Measurements from ENCODE around the gene ZNF830.
A peak's percentile ranks its signal among the peaks of the same experiment; 100 is the strongest.

ZNF830 gene

DNA sequence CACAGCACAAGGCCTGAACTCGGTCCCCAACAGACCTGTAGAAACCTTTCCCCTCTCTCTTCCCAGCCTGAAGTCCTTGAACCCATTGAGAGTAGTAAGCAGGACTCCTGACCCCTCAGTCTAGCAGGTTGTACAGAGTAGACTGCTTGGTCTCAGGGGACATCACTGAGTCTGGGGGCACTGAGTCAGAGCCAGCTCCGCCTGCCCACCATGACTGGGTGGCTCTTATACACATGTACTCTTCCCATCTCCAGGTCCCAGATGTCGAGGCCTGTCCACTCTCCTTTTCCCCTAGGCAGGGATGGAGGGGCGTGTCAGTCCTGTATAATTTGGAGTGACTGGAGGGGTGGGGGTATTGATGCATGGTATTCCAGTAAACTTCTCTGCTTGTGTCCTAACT lies 42.4 kb downstream of the ZNF830 start:
- no peak overlapping the region for H3K27ac ChIP-seq (ENCODE audit: insufficient read depth, low read length, poor library complexity, severe bottlenecking)
- no peak overlapping the region for H3K4me3 ChIP-seq (ENCODE audit: insufficient read depth, low read depth, low read length, poor library complexity, severe bottlenecking)
- peaks cover 16% of the 10 kb centered on the region for H3K36me3 ChIP-seq (ENCODE audit: control insufficient read depth, insufficient read depth, low read length)
- H3K27me3 ChIP-seq (replicated peaks; ENCODE audit: control insufficient read depth, insufficient read depth, low read length, poor library complexity, severe bottlenecking) = no peaks in the 10 kb centered on the region
- no peak for DNase-seq
- no peaks in the 10 kb centered on the region for H3K4me1 ChIP-seq (ENCODE audit: control insufficient read depth, insufficient read depth, low read length, poor library complexity, severe bottlenecking)
- no peaks in the 10 kb centered on the region for H3K9me3 ChIP-seq (ENCODE audit: control insufficient read depth, low read length)

- Histone ChIP-seq H3K4me3 (ENCODE audit: insufficient read depth, low read depth, low read length, poor library complexity, severe bottlenecking) (no peak overlapping the region), H3K36me3 (ENCODE audit: control insufficient read depth, insufficient read depth, low read length) (peaks cover 39% of the 10 kb centered on the region), H3K4me1 (ENCODE audit: control insufficient read depth, insufficient read depth, low read length, poor library complexity, severe bottlenecking) (no peaks in the 10 kb centered on the region), H3K9me3 (ENCODE audit: control insufficient read depth, low read length) (no peaks in the 10 kb centered on the region), H3K27me3 (replicated peaks; ENCODE audit: control insufficient read depth, insufficient read depth, low read length, poor library complexity, severe bottlenecking) (no peaks in the 10 kb centered on the region), H3K27ac (ENCODE audit: insufficient read depth, low read length, poor library complexity, severe bottlenecking) (no peak overlapping the region)
- no peak for DNase-seq
Measured at GRCh38 chr17:35006345-35006744, 45.0 kb downstream of the ZNF830 start.

DNA sequence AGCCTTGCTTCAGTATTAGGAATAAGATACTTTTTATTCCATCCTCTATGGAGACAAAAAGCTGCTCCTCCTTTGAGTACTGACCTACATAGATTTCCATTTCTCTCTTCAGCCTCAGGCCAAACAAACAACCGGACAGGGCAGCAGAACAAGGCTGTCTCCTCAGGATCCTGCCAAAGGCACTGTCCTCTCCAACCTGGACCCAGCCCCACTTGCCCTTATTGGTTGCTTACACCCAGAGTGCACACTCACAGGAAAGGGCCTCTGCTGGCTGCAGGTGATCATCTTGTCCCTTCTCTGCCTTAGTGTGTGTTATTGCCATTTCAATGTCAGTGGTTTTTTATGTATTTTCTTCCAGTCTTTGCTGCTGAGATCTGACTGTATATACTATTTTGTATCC lies 45.6 kb downstream of the ZNF830 start:
- H3K36me3 ChIP-seq (ENCODE audit: control insufficient read depth, insufficient read depth, low read length) = peaks cover 41% of the 10 kb centered on the region
- H3K4me1 ChIP-seq (ENCODE audit: control insufficient read depth, insufficient read depth, low read length, poor library complexity, severe bottlenecking) = no peaks in the 10 kb centered on the region
- H3K9me3 ChIP-seq (ENCODE audit: control insufficient read depth, low read length) = no peaks in the 10 kb centered on the region
- H3K27me3 ChIP-seq (replicated peaks; ENCODE audit: control insufficient read depth, insufficient read depth, low read length, poor library complexity, severe bottlenecking) = no peaks in the 10 kb centered on the region
- DNase-seq = no peak
- no peak overlapping the region for H3K27ac ChIP-seq (ENCODE audit: insufficient read depth, low read length, poor library complexity, severe bottlenecking)
- no peak overlapping the region for H3K4me3 ChIP-seq (ENCODE audit: insufficient read depth, low read depth, low read length, poor library complexity, severe bottlenecking)

DNA sequence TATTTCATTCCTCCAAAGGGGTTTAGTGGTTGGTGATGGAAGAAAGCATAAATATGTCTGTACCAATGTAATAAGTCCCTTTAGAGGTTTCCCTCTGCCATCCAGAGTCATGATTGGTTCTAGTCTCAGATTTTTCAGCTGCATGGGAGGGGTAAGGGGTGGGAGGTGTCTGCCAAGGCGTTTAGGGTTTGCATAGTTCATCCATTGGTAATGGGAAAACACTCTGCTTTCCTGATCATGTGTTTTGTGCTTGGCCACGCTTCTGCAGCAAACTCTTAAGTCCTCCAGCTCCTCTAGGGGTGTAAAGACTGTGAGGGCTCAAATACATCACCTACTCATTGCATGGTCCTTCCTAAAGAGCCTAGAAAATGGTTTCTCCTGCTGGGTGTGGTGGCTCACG lies 48.8 kb downstream of the ZNF830 start:
- Histone ChIP-seq H3K27ac (ENCODE audit: insufficient read depth, low read length, poor library complexity, severe bottlenecking) (peak overlapping the region; percentile 20), H3K4me3 (ENCODE audit: insufficient read depth, low read depth, low read length, poor library complexity, severe bottlenecking) (no peak overlapping the region), H3K36me3 (ENCODE audit: control insufficient read depth, insufficient read depth, low read length) (peaks cover 65% of the 10 kb centered on the region), H3K27me3 (replicated peaks; ENCODE audit: control insufficient read depth, insufficient read depth, low read length, poor library complexity, severe bottlenecking) (no peaks in the 10 kb centered on the region), H3K9me3 (ENCODE audit: control insufficient read depth, low read length) (no peaks in the 10 kb centered on the region), H3K4me1 (ENCODE audit: control insufficient read depth, insufficient read depth, low read length, poor library complexity, severe bottlenecking) (no peaks in the 10 kb centered on the region)
- DNase-seq = no peak

- peaks cover 80% of the 10 kb centered on the region for H3K36me3 ChIP-seq (ENCODE audit: control insufficient read depth, insufficient read depth, low read length)
- no peak overlapping the region for H3K4me3 ChIP-seq (ENCODE audit: insufficient read depth, low read depth, low read length, poor library complexity, severe bottlenecking)
- H3K9me3 ChIP-seq (ENCODE audit: control insufficient read depth, low read length) = no peaks in the 10 kb centered on the region
- no peak for DNase-seq
- no peaks in the 10 kb centered on the region for H3K27me3 ChIP-seq (replicated peaks; ENCODE audit: control insufficient read depth, insufficient read depth, low read length, poor library complexity, severe bottlenecking)
- H3K27ac ChIP-seq (ENCODE audit: insufficient read depth, low read length, poor library complexity, severe bottlenecking) = no peak overlapping the region
- no peaks in the 10 kb centered on the region for H3K4me1 ChIP-seq (ENCODE audit: control insufficient read depth, insufficient read depth, low read length, poor library complexity, severe bottlenecking)
Measured at GRCh38 chr17:35011671-35012216, 50.4 kb downstream of the ZNF830 start.
